Iris pigment epithelial cell (primary cell): Measurements from ENCODE around the gene LMX1B.
A peak's percentile ranks its signal among the peaks of the same experiment; 100 is the strongest.
"Not testable (repeated sequence)": the region's sequence is repeated elsewhere in the genome, so short reads cannot be mapped to it uniquely, and the experiment has no call there.

ENCODE experiments used
- DNase-seq: peaks from one replicate; pipeline ENCODE4 v3.0.0-alpha.2; 2011; ENCODE audit warnings: low read depth

Gene LMX1B

GRCh38 chr9:126715382-126715781 lies 101.7 kb downstream of the LMX1B start:
- no peak for DNase-seq

DNA sequence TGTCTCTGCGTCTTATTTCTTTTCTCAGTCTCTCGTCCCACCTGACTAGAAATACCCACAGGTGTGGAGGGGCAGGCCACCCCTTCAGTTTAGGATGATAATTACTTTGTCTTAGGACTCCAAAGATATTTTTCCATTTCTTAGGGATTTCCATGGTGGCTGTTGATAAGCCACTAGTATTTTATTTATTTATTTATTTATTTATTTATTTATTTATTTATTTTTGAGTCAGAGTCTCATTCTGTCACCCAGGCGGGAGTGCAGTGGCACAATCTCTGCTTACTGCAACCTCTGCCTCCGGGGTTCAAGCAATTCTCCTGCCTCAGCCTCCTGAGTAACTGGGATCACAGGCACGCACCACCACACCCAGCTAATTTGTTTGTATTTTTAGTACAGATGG lies 103.7 kb downstream of the LMX1B start:
- not testable (repeated sequence) for DNase-seq

DNA sequence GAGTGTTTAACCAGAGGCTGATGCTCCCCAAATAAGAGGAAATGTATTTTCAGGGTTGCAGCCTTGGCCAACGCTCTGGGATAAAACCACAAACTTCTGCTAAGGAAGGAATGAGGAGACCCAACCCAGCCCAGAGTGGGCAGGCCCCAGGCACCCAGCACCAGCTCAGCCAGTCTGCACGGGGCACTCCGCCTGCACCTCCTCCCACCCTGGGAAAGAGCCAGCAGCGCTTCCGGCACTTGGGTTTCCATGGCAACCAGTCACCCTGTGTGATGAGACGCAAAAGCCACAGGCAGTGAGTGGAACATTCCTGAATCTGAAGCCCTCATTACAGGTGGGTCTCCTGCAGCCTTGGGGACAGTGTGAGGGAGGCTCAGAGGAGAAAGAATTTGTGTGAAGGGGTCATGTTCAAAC lies 105.9 kb downstream of the LMX1B start:
- peak; percentile 75 for DNase-seq

DNA sequence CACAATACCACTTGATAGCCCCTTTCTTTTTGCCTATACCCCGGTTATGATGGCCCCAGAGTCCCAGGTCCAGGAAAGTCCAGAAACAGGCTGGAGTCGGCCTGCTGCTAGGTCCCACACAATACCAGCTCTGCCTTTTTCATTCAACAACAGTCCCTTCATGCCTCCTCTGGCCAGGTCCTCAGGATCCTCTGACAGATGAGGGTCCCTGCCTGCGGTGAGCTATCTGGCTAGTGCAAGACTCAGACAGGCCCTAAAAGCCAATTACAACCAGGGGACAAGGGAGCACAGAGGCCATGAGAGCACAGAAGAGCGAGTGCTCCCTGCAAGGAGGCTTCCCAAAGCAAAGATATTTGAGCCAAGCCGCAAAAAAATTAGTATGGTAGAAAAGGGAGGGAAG lies 106.3 kb downstream of the LMX1B start:
- DNase-seq: no peak

- no peak for DNase-seq
These were observed 107.2 kb downstream of the LMX1B start for GRCh38 chr9:126720661-126721563.

- DNase-seq: no peak
These were observed 107.8 kb downstream of the LMX1B start for GRCh38 chr9:126721564-126721981.

DNA sequence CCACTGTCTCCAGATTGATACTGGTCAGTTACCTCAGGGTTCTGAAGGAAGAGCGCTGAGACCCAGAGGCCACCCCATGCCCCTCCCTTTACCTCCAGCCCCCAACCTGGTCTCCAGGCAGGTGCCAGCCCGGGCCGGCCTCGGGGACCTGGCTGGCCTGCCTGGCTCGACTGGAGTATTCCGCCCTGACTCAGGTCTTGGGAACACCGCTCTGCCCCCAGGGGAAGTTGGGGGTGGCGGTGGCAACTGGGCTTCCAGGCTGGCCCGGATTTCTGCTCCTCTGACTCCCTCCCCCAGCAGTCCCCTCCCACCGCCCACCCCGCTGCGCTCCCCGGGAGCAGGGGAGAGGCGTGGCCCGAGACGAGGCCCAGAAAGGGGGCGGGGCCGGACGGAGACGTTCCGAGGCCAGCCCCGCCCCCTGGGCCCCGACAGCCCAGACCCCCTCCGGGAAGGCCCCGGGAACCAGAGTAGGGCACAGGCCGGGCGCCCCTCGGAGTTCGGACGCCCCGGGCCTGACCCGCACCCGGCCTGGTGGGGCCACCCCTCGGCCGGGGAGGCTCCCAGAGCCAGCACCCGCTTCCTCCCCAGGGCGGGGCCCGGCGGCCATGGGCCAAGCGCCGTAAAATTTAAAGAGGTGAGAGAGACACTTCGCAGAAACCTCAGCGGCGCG lies 108.7 kb downstream of the LMX1B start:
- peak; percentile 65 for DNase-seq

GRCh38 chr9:126722922-126723806 lies 109.4 kb downstream of the LMX1B start:
- DNase-seq: peak; percentile 58

GRCh38 chr9:126723807-126724172 lies 110.1 kb downstream of the LMX1B start:
- peak; percentile 27 for DNase-seq

GRCh38 chr9:126724226-126724625 lies 110.5 kb downstream of the LMX1B start:
- DNase-seq: no peak

DNA sequence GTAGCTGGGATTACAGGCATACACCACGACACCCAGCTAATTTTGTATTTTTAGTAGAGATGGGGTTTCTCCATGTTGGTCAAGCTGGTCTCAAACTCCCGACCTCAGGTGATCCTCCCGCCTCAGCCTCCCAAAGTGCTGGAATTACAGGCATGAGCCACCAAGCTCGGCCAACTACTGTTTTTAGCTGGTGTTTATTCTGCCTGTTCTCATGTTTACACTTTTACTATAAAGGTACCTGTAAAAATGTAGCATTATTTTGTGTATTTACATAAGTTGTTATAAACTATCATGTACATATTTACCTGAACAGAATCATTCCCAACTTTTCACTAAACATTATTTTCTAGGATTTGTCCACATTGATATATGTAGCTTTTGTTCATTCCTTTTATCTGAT lies 111.8 kb downstream of the LMX1B start:
- not testable (repeated sequence) for DNase-seq

DNA sequence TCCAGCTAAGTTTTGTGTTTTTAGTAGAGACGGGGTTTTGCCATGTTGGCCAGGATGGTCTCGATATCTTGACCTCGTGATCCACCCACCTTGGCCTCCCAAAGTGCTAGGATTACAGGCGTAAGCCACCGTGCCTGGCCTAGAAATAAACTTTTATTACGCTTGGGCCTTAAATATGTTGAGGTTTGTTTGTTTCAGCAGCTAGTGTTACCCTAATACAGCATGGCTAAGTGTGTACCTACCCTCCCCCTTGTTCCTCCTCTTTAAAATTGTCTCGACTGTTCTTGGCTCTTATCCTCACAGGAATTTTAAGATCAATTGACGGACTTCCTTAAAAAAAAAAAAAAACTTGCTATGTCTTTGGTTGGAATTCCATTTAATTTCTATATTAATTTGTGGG lies 114.5 kb downstream of the LMX1B start:
- DNase-seq: not testable (repeated sequence)

DNA sequence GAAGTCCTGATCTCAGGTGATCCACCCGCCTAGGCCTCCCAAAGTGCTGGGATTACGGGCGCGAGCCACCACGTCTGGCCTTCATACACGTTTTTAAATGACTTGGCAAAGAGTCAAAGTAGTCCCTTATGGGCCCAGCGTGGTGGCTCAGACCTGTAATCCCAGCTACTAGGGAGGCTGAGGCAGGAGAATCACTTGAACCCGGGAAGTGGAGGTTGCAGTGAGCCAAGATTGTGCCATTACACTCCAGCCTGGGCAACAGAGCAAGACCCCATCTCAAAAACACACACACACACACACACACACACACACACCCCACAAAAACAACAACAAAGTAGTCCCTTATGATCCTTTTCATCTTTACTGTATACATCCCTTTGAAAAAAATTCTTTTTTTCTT lies 116.9 kb downstream of the LMX1B start:
- DNase-seq: not testable (repeated sequence)

- no peak for DNase-seq
These were observed 119.3 kb downstream of the LMX1B start for GRCh38 chr9:126733005-126733404.

GRCh38 chr9:126734877-126735276 lies 121.1 kb downstream of the LMX1B start:
- no peak for DNase-seq

DNA sequence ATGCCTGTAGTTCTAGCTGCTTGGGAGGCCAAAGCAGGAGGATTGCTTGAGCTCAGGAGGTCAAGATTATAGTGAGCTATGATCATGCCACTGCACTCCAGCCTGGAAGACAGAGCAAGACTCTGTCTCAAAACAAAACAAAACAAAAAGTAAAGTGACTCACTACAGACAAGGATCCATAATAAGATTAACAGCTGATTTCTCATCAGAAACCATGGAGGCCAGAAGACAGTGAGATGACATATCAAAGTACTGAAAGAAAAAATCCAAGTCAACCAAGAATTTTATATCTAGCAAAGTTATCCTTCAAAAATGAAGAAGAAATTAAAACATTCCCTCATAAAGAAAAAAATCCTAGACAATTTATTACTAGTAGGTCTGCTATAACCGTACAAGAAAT lies 121.8 kb downstream of the LMX1B start:
- no peak for DNase-seq

GRCh38 chr9:126738553-126738952 lies 124.8 kb downstream of the LMX1B start:
- no peak for DNase-seq

GRCh38 chr9:126743041-126743440 lies 129.3 kb downstream of the LMX1B start:
- no peak for DNase-seq

- DNase-seq: no peak
These were observed 132.1 kb downstream of the LMX1B start for GRCh38 chr9:126745574-126746411.
